ENCODE measurements around the gene FAXDC2.
A peak's percentile ranks its signal among the peaks of the same experiment; 100 is the strongest.
"Not testable (repeated sequence)": the region's sequence is repeated elsewhere in the genome, so short reads cannot be mapped to it uniquely, and the experiment has no call there.

Gene FAXDC2

GRCh38 chr5:154832804-154833203, 17.6 kb downstream of the FAXDC2 start:
- H3K27ac Mint-ChIP-seq: peak overlapping the region in 1 of 2 donors; percentile 23
- not testable (repeated sequence) for H3K27me3 Mint-ChIP-seq; ATAC-seq (replicated peaks); H3K9me3 Mint-ChIP-seq; DNase-seq; H3K4me3 Mint-ChIP-seq
- H3K4me1 Mint-ChIP-seq (ENCODE audit: low read depth in 2 of 2): peaks cover 18 to 28% of the 10 kb centered on the region in 2 donors
- peaks cover 27% of the 10 kb centered on the region for H3K36me3 Mint-ChIP-seq (ENCODE audit: insufficient read depth)

- Mint-ChIP-seq H3K36me3 (ENCODE audit: insufficient read depth) (peaks cover 27% of the 10 kb centered on the region), H3K4me1 (ENCODE audit: low read depth in 2 of 2) (peaks cover 18 to 28% of the 10 kb centered on the region in 2 donors), H3K27me3 (no peaks in the 10 kb centered on the region), H3K9me3 (no peaks in the 10 kb centered on the region), H3K4me3 (no peak overlapping the region), H3K27ac (peak overlapping the region in 1 of 2 donors; percentile 89)
- no peak for DNase-seq
- ATAC-seq (replicated peaks): no peak
Measured at GRCh38 chr5:154831451-154831850, 19.0 kb downstream of the FAXDC2 start.

GRCh38 chr5:154830596-154830995, 19.8 kb downstream of the FAXDC2 start:
- H3K9me3 Mint-ChIP-seq: no peaks in the 10 kb centered on the region

GRCh38 chr5:154830219-154830595, 20.2 kb downstream of the FAXDC2 start:
- Mint-ChIP-seq H3K4me1 (ENCODE audit: low read depth in 2 of 2) (peaks cover 18 to 32% of the 10 kb centered on the region in 2 donors), H3K27ac (peak overlapping the region; percentile 89 to 91), H3K27me3 (no peaks in the 10 kb centered on the region), H3K36me3 (ENCODE audit: insufficient read depth) (peaks cover 22% of the 10 kb centered on the region), H3K9me3 (no peaks in the 10 kb centered on the region), H3K4me3 (peak overlapping the region; percentile 52 to 53)
- DNase-seq: no peak
- no peak for ATAC-seq (replicated peaks)

More at GRCh38 chr5:154830596-154830995, 19.8 kb downstream of the FAXDC2 start:
- no peaks in the 10 kb centered on the region for H3K27me3 Mint-ChIP-seq
- ATAC-seq (replicated peaks): no peak
- H3K36me3 Mint-ChIP-seq (ENCODE audit: insufficient read depth): peaks cover 22% of the 10 kb centered on the region
- H3K27ac Mint-ChIP-seq: peak overlapping the region in 1 of 2 donors; percentile 89
- H3K4me1 Mint-ChIP-seq (ENCODE audit: low read depth in 2 of 2): peaks cover 18 to 32% of the 10 kb centered on the region in 2 donors
- peak overlapping the region; percentile 52 to 53 for H3K4me3 Mint-ChIP-seq
- DNase-seq: no peak

- H3K4me1 Mint-ChIP-seq (ENCODE audit: low read depth in 2 of 2): peaks cover 18 to 31% of the 10 kb centered on the region in 2 donors
- DNase-seq (no peak), ATAC-seq (replicated peaks) (peak; percentile 36)
- H3K4me3 Mint-ChIP-seq: peak overlapping the region; percentile 52 to 53
- H3K27ac Mint-ChIP-seq: peak overlapping the region; percentile 89 to 91
- no peaks in the 10 kb centered on the region for H3K9me3 Mint-ChIP-seq
- H3K27me3 Mint-ChIP-seq: no peaks in the 10 kb centered on the region
- peaks cover 22% of the 10 kb centered on the region for H3K36me3 Mint-ChIP-seq (ENCODE audit: insufficient read depth)
Measured at GRCh38 chr5:154829589-154830218, 20.7 kb downstream of the FAXDC2 start.

GRCh38 chr5:154829181-154829588, 21.2 kb downstream of the FAXDC2 start:
- ATAC-seq (replicated peaks) (no peak), DNase-seq (no peak)
- Mint-ChIP-seq H3K27ac (peak overlapping the region; percentile 89 to 91), H3K4me3 (peak overlapping the region in 1 of 2 donors; percentile 52), H3K36me3 (ENCODE audit: insufficient read depth) (peaks cover 22% of the 10 kb centered on the region), H3K27me3 (no peaks in the 10 kb centered on the region), H3K9me3 (no peaks in the 10 kb centered on the region), H3K4me1 (ENCODE audit: low read depth in 2 of 2) (peaks cover 18 to 29% of the 10 kb centered on the region in 2 donors)

GRCh38 chr5:154824070-154824469, 26.3 kb downstream of the FAXDC2 start:
- no peak for ATAC-seq (replicated peaks)
- no peak overlapping the region for H3K4me3 Mint-ChIP-seq

GRCh38 chr5:154823605-154824004, 26.8 kb downstream of the FAXDC2 start:
- ATAC-seq (replicated peaks) (no peak), DNase-seq (no peak)
- Mint-ChIP-seq H3K27ac (no peak overlapping the region), H3K4me1 (ENCODE audit: low read depth in 2 of 2) (peaks cover 27 to 36% of the 10 kb centered on the region in 2 donors), H3K9me3 (no peaks in the 10 kb centered on the region), H3K36me3 (ENCODE audit: insufficient read depth) (peaks cover 11% of the 10 kb centered on the region), H3K4me3 (no peak overlapping the region), H3K27me3 (no peaks in the 10 kb centered on the region)

More at GRCh38 chr5:154824070-154824469, 26.3 kb downstream of the FAXDC2 start:
- DNase-seq: no peak
- Mint-ChIP-seq H3K36me3 (ENCODE audit: insufficient read depth) (peaks cover 14% of the 10 kb centered on the region), H3K27ac (no peak overlapping the region), H3K27me3 (no peaks in the 10 kb centered on the region), H3K4me1 (ENCODE audit: low read depth in 2 of 2) (peaks cover 24 to 34% of the 10 kb centered on the region in 2 donors), H3K9me3 (no peaks in the 10 kb centered on the region)

- not testable (repeated sequence) for H3K27me3 Mint-ChIP-seq; H3K4me3 Mint-ChIP-seq; DNase-seq; H3K27ac Mint-ChIP-seq; H3K9me3 Mint-ChIP-seq; H3K36me3 Mint-ChIP-seq (ENCODE audit: insufficient read depth); ATAC-seq (replicated peaks)
- peaks cover 27 to 31% of the 10 kb centered on the region in 2 donors for H3K4me1 Mint-ChIP-seq (ENCODE audit: low read depth in 2 of 2)
Measured at GRCh38 chr5:154822896-154823295, 27.5 kb downstream of the FAXDC2 start.

GRCh38 chr5:154820383-154820782, 30.0 kb downstream of the FAXDC2 start:
- Mint-ChIP-seq H3K4me1 (ENCODE audit: low read depth in 2 of 2) (peaks cover 27 to 30% of the 10 kb centered on the region in 2 donors), H3K4me3 (no peak overlapping the region), H3K27ac (peak overlapping the region; percentile 14 to 89), H3K27me3 (no peaks in the 10 kb centered on the region), H3K36me3 (ENCODE audit: insufficient read depth) (peaks cover 20% of the 10 kb centered on the region), H3K9me3 (no peaks in the 10 kb centered on the region)
- ATAC-seq (replicated peaks) (no peak), DNase-seq (no peak)

- Mint-ChIP-seq H3K27me3 (no peaks in the 10 kb centered on the region), H3K36me3 (ENCODE audit: insufficient read depth) (peaks cover 28% of the 10 kb centered on the region), H3K27ac (peak overlapping the region; percentile 77 to 89), H3K4me1 (ENCODE audit: low read depth in 2 of 2) (peaks cover 30 to 32% of the 10 kb centered on the region in 2 donors), H3K9me3 (no peaks in the 10 kb centered on the region), H3K4me3 (no peak overlapping the region)
- ATAC-seq (replicated peaks) (peak; percentile 32), DNase-seq (no peak)
Measured at GRCh38 chr5:154819546-154819945, 30.9 kb downstream of the FAXDC2 start.

GRCh38 chr5:154818471-154819116, 31.8 kb downstream of the FAXDC2 start:
- no peak for DNase-seq
- H3K9me3 Mint-ChIP-seq: no peaks in the 10 kb centered on the region
- no peak for ATAC-seq (replicated peaks)
- peak overlapping the region; percentile 77 to 89 for H3K27ac Mint-ChIP-seq
- no peak overlapping the region for H3K4me3 Mint-ChIP-seq
- peaks cover 35% of the 10 kb centered on the region in 2 donors for H3K4me1 Mint-ChIP-seq (ENCODE audit: low read depth in 2 of 2)
- H3K27me3 Mint-ChIP-seq: no peaks in the 10 kb centered on the region
- H3K36me3 Mint-ChIP-seq (ENCODE audit: insufficient read depth): peaks cover 37% of the 10 kb centered on the region

- Mint-ChIP-seq H3K4me1 (ENCODE audit: low read depth in 2 of 2) (peaks cover 41 to 43% of the 10 kb centered on the region in 2 donors), H3K36me3 (ENCODE audit: insufficient read depth) (peaks cover 33% of the 10 kb centered on the region)
Measured at GRCh38 chr5:154817815-154818214, 32.6 kb downstream of the FAXDC2 start.

More at GRCh38 chr5:154817815-154818214, 32.6 kb downstream of the FAXDC2 start:
- ATAC-seq (replicated peaks) (no peak), DNase-seq (no peak)
- peak overlapping the region in 1 of 2 donors; percentile 77 for H3K27ac Mint-ChIP-seq
- H3K9me3 Mint-ChIP-seq: no peaks in the 10 kb centered on the region
- H3K27me3 Mint-ChIP-seq: no peaks in the 10 kb centered on the region
- no peak overlapping the region for H3K4me3 Mint-ChIP-seq

Data from effector memory CD8-positive, alpha-beta T cell (primary cell).